ENCODE measurements around the gene OSBPL5. TPM values are rescaled to one million over a fixed set of nuclear protein-coding genes. Genes with fewer than 3 reads are reported as not detected.

Gene OSBPL5
- total RNA-seq, 1 experiment from 2014 or later, result 16.1 TPM

DNA sequence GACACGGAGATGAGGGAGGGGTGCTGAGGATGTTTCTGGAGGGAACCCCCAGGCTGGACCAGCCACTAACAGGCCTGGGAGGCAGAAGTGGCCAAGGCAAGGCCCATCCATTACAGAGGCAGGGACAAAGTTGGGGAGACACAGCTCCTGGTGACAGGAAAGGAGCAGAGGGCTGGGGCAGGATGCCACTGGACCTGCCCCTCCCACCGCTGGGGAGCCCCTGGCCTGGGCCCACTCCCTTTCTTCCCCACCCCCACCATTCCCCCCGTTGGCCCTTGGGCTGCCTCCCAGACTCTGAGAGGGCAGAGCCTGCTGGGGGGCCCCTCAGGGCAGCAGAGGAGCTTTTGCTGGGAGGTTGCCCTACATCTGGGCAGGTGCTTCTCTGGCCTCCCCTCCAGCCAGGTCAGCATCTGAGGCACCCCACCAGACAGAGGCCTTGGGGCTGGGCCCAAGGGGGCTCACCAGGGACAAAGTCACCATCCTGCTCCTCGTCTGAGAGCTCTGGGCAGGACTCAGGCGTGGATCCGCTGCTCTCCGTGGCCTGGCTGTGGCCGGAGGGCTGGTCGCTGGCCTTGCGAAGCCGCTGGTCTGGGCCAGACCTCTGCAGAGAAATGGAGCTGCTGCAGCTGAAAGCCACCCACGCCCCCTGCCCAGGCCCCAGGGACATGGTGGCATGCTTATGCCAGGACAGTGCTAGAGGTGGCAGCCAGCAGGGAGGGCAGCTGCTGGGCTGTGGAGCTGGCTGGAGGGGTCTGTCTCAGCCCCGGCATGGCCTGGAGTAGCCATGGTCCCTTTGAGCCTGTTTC is 74.8 kb downstream of the OSBPL5 start:
- DNase-seq, result no peak
- H3K4me1 Mint-ChIP-seq, result peaks cover 7 to 18% of the 10 kb centered on the region in 2 experiments
- Histone ChIP-seq H3K9me3 (ENCODE audit: control insufficient read depth, low read depth, low read length) (no peaks in the 10 kb centered on the region), H3K4me1 (ENCODE audit: insufficient read depth, low read length) (no peaks in the 10 kb centered on the region), H3K4ac (ENCODE audit: low read depth, low read length) (no peak overlapping the region), H2AFZ (ENCODE audit: low read length) (no peak overlapping the region), H3K9ac (ENCODE audit: extremely low read depth, insufficient read length, low read length) (no peak overlapping the region), H3K18ac (ENCODE audit: insufficient read length, low read depth, low read length) (no peak overlapping the region), H2BK12ac (ENCODE audit: insufficient read length, low read depth, low read length) (no peak overlapping the region), H3K4me2 (ENCODE audit: insufficient read depth, insufficient read length, low read length) (no peak overlapping the region), H3K27ac (ENCODE audit: insufficient read length, low read depth, low read length) (no peak overlapping the region), H3K23me2 (ENCODE audit: insufficient read length, low read depth, low read length, poor library complexity, severe bottlenecking) (no peaks in the 10 kb centered on the region), H3K79me2 (ENCODE audit: insufficient read depth, low read length) (no peaks in the 10 kb centered on the region), H4K20me1 (ENCODE audit: control insufficient read depth, insufficient read depth, insufficient read length) (no peaks in the 10 kb centered on the region), H4K5ac (ENCODE audit: insufficient read length, low read depth, low read length) (no peak overlapping the region), H2BK5ac (ENCODE audit: insufficient read length, low read length) (no peak overlapping the region), H4K8ac (replicated peaks; ENCODE audit: insufficient read length, low read depth, low read length) (no peak overlapping the region), H3K23ac (ENCODE audit: insufficient read length, low read depth, low read length) (no peak overlapping the region), H3K14ac (ENCODE audit: insufficient read depth, low read length) (no peak overlapping the region), H4K91ac (ENCODE audit: insufficient read length, low read depth, low read length) (no peak overlapping the region), H3T11ph (ENCODE audit: low read length) (no peak overlapping the region), H2BK20ac (ENCODE audit: low read depth, low read length, poor library complexity, severe bottlenecking) (no peak overlapping the region), H2BK120ac (ENCODE audit: low read depth, low read length, poor library complexity, severe bottlenecking) (no peak overlapping the region), H3K56ac (ENCODE audit: insufficient read length, low read depth, low read length) (no peak overlapping the region), H2BK15ac (ENCODE audit: low read depth, low read length) (no peak overlapping the region), H2AK5ac (ENCODE audit: insufficient read length, low read length) (no peak overlapping the region), H3K27me3 (ENCODE audit: insufficient read depth, low read length) (no peaks in the 10 kb centered on the region), H3K79me1 (ENCODE audit: insufficient read depth, low read depth, low read length, poor library complexity, severe bottlenecking) (no peaks in the 10 kb centered on the region)
- no peaks in the 10 kb centered on the region; a peak in 2 of 5 replicates for H3K9me3 Mint-ChIP-seq
- no CpG with 5 or more reads among the region's 13 CpGs for WGBS (ENCODE audit: extremely low coverage, insufficient read length, low lambda C conversion rate)
- TF ChIP-seq, protein P1, sequence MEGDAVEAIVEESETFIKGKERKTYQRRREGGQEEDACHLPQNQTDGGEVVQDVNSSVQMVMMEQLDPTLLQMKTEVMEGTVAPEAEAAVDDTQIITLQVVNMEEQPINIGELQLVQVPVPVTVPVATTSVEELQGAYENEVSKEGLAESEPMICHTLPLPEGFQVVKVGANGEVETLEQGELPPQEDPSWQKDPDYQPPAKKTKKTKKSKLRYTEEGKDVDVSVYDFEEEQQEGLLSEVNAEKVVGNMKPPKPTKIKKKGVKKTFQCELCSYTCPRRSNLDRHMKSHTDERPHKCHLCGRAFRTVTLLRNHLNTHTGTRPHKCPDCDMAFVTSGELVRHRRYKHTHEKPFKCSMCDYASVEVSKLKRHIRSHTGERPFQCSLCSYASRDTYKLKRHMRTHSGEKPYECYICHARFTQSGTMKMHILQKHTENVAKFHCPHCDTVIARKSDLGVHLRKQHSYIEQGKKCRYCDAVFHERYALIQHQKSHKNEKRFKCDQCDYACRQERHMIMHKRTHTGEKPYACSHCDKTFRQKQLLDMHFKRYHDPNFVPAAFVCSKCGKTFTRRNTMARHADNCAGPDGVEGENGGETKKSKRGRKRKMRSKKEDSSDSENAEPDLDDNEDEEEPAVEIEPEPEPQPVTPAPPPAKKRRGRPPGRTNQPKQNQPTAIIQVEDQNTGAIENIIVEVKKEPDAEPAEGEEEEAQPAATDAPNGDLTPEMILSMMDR (conservative IDR thresholded peaks at IDR 0.05), result no peak
- no peak overlapping the region for H3K27ac Mint-ChIP-seq
- peaks cover 2% of the 10 kb centered on the region for H3K27me3 Mint-ChIP-seq (ENCODE audit: low read depth)
- H3K4me3 Mint-ChIP-seq, result no peak overlapping the region
- no peaks in the 10 kb centered on the region for H3K36me3 Mint-ChIP-seq (ENCODE audit: insufficient read depth in 1 of 3, low read depth in 3 of 3)
